Astrocyte of the spinal cord (primary cell): ENCODE data around the gene MAP3K20.

Experiments
- DNase-seq: peaks from one replicate; pipeline ENCODE4 v3.0.0; 2011; ENCODE audit warnings: low read depth, low spot score
- H3K4me3 ChIP-seq: 2 replicates; pipeline ENCODE4 v1.5.1; 2011; ENCODE audit warnings: low read depth, mild to moderate bottlenecking, low read length, moderate library complexity
- in situ Hi-C: cut with HindIII; loops from 2 replicates; pipeline ENCODE4 v1.10.0; 2017; ENCODE audit warnings: low sequenced_read_pairs
- TF ChIP-seq, protein P1 (sequence below): IDR thresholded peaks from 2 replicates; pipeline ENCODE4 v1.5.1; 2012; ENCODE audit warnings: low read depth, mild to moderate bottlenecking, low read length, inconsistent platforms

Gene MAP3K20

DNA sequence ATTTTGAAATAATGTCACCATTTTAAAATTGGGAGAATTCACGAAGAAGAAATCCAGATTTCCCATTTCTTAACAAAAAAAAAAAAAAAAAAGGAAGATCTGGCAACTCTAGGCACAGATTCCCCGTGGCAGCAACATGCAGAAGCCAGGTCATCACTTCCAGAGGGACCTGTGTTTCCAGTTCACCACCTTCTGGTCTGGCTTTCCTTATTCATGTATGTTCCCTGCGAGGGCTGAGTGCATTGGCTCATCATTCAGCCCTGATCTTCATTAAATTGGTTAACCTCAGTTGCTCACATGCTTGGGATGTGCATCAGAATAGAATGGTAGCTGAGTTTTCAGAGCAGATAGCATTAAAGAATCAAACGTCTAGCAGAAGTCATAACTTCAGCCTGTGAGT lies 25.0 kb upstream of the MAP3K20 start:
- TF ChIP-seq, protein P1, sequence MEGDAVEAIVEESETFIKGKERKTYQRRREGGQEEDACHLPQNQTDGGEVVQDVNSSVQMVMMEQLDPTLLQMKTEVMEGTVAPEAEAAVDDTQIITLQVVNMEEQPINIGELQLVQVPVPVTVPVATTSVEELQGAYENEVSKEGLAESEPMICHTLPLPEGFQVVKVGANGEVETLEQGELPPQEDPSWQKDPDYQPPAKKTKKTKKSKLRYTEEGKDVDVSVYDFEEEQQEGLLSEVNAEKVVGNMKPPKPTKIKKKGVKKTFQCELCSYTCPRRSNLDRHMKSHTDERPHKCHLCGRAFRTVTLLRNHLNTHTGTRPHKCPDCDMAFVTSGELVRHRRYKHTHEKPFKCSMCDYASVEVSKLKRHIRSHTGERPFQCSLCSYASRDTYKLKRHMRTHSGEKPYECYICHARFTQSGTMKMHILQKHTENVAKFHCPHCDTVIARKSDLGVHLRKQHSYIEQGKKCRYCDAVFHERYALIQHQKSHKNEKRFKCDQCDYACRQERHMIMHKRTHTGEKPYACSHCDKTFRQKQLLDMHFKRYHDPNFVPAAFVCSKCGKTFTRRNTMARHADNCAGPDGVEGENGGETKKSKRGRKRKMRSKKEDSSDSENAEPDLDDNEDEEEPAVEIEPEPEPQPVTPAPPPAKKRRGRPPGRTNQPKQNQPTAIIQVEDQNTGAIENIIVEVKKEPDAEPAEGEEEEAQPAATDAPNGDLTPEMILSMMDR, result no peak
- in situ Hi-C loops, result no loop called here
- DNase-seq, result no peak
- H3K4me3 ChIP-seq, result no peak overlapping the region

DNA sequence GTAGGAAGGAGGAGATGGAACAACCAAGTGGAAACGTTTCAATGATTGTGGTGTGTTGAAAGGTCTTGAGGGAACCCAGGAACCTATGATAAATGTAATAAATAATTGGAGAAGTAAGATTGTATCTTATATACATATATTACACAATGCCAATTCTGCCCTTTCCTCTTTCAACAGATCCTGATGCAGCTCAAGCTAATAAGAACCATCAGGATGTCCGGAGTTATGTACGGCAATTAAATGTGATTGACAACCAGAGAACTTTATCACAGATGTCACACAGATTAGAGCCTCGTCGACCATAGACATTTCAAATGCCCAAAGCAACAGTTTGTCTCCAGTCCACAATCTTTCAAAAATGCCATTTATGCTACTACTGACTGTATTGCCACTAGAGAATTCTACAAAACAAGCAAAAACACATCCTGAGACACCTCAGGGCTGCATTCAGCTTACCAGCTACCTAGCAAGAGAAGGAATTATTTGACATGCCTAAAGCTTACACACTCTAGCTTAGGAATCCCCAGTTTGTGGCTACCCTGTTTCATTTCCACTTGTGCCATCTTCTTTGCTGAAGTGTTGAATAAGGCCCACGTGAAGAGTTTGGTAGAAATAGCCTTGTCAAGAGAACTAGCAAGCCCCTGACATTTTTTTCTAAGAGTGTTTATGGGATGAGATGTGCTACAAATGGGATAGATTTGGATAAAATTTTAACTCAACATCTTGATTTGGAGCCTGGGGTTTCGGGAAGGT lies 24.0 kb upstream of the MAP3K20 start:
- TF ChIP-seq, protein P1, result no peak
- no peak overlapping the region for H3K4me3 ChIP-seq
- no peak for DNase-seq
- in situ Hi-C loops, result no loop called here

DNA sequence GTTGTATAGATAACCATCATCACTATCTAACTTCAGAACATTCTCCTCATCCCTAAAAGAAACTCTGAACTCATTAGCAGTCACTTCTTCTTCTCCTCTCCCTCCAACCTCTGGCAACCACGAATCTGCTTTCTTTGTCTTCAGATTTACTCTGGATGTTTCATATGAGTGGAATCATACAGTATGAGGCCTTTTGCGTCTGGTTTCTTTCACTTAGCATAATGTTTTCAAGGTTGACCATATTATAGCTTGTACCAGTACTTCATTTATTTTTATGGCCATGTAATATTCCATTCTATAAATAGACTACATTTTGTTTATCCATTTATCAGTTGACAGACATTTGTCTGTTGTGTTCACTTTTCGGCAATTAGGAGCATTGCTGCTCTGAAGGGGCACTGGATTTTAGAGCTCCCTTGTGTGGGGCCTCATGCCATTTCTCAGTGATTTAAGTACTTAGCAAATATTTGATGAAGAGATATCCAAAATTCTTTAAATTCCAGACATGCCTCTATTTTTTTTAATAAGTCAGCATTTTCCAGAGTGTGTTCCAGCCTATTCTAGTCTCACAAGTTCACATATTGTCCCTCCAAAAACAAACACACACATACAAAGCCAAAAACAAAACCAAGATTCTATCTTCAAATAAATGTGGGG lies 22.5 kb upstream of the MAP3K20 start:
- TF ChIP-seq, protein P1, result no peak
- no peak for DNase-seq
- in situ Hi-C loops, result no loop called here
- no peak overlapping the region for H3K4me3 ChIP-seq

DNA sequence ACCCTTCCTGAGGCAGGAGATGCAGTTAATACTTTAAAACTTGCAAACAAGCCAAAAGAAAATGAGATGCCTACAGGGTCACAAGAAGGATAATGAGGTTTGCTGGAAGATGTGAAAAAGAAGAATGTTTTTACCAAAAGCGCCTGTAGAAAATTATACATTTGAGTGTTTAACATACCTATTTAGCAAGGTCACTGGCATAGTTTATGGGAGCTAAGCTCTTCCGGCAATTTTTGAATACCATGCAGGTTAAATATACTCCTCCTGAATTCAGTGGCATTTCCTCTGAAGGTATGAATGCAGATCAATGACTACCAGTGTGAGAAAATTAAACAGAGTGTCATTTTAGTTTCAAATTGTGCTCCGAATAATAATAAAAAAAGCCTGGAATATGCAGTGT lies 21.2 kb upstream of the MAP3K20 start:
- H3K4me3 ChIP-seq, result no peak overlapping the region
- no peak for DNase-seq
- TF ChIP-seq, protein P1, result no peak
- in situ Hi-C loops, result no loop called here

DNA sequence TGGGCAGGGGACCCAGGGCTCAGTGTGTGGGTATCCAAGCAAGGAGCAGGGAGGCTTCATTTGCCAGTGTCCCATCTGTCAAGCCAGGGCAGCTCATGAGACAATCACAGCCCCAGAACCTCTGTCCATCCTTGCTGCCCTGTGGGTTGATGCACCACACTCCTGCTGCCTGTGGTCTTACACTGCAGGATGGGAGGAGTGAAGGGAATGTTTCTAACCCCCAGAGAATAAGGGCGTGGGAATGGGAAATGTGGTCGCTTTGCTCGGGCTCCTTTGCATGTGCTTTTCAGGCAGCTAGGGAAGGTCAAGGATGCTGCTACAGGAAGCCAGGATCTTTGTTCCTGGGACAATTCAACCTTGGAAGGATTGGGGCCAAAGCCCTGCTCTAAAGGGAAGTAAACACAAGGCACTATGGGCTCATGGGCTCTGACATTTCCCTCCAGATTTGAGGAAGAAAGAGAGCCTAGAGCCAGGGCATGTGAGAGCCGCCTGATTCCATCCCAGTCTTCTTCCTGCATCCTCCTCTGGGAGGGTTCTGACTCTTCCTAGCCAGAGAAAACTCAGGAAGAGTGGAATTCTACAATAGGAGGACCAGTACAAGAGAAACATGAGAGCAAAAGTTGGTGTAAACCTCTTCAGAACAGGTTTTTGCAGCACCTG lies 18.8 kb upstream of the MAP3K20 start:
- TF ChIP-seq, protein P1, result no peak

DNA sequence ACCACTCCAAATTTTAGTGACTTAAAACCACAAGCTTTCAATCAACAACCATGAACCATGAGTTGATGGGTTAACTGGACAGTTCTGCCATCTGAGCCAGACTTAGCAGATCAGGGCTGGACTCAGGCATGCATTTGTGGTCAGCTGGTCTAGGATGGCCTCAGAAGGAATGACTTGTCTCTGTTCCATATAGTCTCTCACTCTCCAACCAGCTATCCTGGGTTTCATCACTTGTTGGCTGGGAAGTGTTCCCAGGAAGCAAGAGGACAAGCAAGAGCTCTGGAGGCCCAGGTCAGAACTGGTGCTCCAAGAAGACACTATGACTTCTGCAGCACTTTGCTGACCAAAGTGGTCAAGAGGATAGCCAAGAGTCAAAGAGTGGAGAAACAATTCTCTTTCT lies 17.5 kb upstream of the MAP3K20 start:
- TF ChIP-seq, protein P1, result no peak
- no peak for DNase-seq
- in situ Hi-C loops, result no loop called here
- H3K4me3 ChIP-seq, result no peak overlapping the region

More for the DNA sequence above, 18.8 kb upstream of the MAP3K20 start:
- DNase-seq, result no peak
- no peak overlapping the region for H3K4me3 ChIP-seq
- in situ Hi-C loops, result no loop called here
